ENCODE measurements around the gene STRN4. TPM values are rescaled to one million over a fixed set of nuclear protein-coding genes. Genes with fewer than 3 reads are reported as not detected.

The STRN4 gene, protein sequence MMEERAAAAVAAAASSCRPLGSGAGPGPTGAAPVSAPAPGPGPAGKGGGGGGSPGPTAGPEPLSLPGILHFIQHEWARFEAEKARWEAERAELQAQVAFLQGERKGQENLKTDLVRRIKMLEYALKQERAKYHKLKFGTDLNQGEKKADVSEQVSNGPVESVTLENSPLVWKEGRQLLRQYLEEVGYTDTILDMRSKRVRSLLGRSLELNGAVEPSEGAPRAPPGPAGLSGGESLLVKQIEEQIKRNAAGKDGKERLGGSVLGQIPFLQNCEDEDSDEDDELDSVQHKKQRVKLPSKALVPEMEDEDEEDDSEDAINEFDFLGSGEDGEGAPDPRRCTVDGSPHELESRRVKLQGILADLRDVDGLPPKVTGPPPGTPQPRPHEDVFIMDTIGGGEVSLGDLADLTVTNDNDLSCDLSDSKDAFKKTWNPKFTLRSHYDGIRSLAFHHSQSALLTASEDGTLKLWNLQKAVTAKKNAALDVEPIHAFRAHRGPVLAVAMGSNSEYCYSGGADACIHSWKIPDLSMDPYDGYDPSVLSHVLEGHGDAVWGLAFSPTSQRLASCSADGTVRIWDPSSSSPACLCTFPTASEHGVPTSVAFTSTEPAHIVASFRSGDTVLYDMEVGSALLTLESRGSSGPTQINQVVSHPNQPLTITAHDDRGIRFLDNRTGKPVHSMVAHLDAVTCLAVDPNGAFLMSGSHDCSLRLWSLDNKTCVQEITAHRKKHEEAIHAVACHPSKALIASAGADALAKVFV
- 48.1 and 59.3 TPM in 2 replicates for polyA plus RNA-seq (2011; rRNA removed)
- 41.8 and 59.4 TPM in 2 replicates for polyA minus RNA-seq (2011; rRNA and poly(A)+ RNA removed)

DNA sequence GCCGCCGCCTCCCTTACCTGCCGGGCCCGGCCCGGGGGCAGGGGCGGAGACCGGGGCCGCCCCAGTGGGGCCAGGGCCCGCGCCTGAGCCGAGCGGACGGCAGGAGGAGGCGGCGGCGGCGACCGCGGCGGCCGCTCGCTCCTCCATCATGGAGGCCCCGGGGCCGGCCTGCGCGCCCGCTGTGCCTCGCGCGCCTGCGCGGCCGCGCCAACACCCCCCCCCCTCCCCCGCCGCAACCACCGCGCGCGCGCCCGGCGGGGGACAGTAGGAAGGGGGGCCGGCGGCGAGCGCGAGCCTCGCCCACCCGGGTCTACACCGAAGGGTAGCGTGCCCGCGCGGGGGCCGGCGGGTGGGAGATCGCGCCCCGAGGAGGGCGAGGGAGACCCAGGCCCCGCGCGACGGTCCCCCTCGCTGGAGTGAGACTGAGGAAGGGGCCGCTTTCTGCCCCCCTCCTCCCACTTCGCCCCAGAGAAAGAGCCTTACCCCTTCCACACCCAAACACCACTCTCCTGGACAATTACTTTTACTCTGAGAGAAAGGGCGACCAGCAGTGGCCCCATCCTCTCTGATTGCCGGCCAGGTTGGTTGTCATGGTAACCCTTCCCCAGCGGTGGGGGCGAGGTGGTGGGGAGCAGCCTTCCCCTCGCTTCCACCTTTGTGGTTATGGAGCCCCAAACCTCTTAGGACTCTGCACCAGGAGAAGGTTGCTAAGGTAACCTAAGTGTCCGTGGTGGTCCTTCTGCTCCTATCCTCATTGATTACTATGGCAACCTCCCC is at the start of gene STRN4:
Gene STRN4, minus strand, starts transcription at position 170 of the 777 bp plus-strand sequence. Its CDS starts 20 bp downstream, at position 150.
- CTCF ChIA-PET = no interaction called here
- no peak for DNase-seq (ENCODE audit: low read depth, low spot score)

DNA sequence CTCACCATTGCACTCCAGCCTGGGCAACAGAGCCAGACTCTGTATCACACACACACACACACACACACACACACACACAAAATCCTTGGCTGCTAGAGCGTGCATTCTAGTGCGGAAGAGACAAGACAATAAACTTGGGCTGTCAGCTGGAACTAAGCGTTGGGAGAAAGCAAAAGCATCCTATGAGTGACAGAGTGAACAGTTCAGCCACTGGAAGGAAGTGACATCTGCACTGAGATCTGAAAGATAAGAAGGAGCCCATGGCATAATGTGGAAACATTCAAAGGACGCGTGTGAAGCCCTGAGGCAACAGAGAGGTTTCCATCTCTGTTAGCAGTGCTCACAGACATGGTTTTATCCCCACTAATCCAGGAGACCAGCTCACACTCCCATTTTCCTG is 45.7 kb upstream of the STRN4 start:
- Histone ChIP-seq H3K9me3 (ENCODE audit: control insufficient read depth, insufficient read depth, low read length) (no peaks in the 10 kb centered on the region; the same call in 1 of the 2 replicates), H3K27me3 (ENCODE audit: control insufficient read depth, insufficient read depth, low read length) (no peaks in the 10 kb centered on the region), H3K27ac (ENCODE audit: low read depth, low read length) (no peak overlapping the region), H3K4me3 (ENCODE audit: low read depth, low read length) (no peak overlapping the region)
- DNase-seq (ENCODE audit: low read depth, low spot score) = no peak
- ChIA-PET CTCF (interaction anchor here (2.6 kb wide), 1 partner anchor 49 kb away, joined by 6 read pairs; no protein-coding TSS in a partner anchor), POLR2A (no interaction called here)
- TF ChIP-seq, protein P1, sequence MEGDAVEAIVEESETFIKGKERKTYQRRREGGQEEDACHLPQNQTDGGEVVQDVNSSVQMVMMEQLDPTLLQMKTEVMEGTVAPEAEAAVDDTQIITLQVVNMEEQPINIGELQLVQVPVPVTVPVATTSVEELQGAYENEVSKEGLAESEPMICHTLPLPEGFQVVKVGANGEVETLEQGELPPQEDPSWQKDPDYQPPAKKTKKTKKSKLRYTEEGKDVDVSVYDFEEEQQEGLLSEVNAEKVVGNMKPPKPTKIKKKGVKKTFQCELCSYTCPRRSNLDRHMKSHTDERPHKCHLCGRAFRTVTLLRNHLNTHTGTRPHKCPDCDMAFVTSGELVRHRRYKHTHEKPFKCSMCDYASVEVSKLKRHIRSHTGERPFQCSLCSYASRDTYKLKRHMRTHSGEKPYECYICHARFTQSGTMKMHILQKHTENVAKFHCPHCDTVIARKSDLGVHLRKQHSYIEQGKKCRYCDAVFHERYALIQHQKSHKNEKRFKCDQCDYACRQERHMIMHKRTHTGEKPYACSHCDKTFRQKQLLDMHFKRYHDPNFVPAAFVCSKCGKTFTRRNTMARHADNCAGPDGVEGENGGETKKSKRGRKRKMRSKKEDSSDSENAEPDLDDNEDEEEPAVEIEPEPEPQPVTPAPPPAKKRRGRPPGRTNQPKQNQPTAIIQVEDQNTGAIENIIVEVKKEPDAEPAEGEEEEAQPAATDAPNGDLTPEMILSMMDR (IDR thresholded peaks at IDR 0.05; ENCODE audit: low read depth, low read length) = no peak

More for the DNA sequence above, at the start of gene STRN4:
- no peaks in the 10 kb centered on the region for H3K27me3 ChIP-seq (ENCODE audit: control insufficient read depth, insufficient read depth, low read length)
- TF ChIP-seq, protein P1 (IDR thresholded peaks at IDR 0.05; ENCODE audit: low read depth, low read length) = no peak
- no peaks in the 10 kb centered on the region for H3K9me3 ChIP-seq (ENCODE audit: control insufficient read depth, insufficient read depth, low read length)
- H3K27ac ChIP-seq (ENCODE audit: low read depth, low read length) = peak within 1 kb of the TSS; percentile 47
- H3K4me3 ChIP-seq (ENCODE audit: low read depth, low read length) = peak within 1 kb of the TSS; percentile 89
- POLR2A ChIA-PET = no interaction called here

DNA sequence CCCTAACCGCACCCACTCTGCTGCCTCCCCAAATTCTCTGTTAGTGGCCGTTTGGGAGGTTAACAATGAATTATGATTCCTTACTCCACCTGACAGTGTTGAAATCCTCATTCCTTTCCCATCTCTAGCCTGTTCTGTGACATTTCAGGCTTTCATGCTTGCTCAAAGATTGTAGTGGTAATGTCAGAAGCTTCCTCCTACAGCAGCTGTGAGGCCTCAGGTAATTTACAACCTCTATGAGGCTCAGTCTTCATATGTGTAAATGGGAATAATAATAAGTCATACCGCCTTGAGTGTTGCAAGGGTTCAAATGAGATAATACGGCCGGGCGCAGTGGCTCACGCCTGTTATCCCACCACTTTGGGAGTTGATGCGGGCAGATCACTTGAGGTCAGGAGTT is 43.1 kb upstream of the STRN4 start:
- Histone ChIP-seq H3K9me3 (ENCODE audit: control insufficient read depth, insufficient read depth, low read length) (no peaks in the 10 kb centered on the region; the same call in 1 of the 2 replicates), H3K4me3 (ENCODE audit: low read depth, low read length) (no peak overlapping the region), H3K27me3 (ENCODE audit: control insufficient read depth, insufficient read depth, low read length) (no peaks in the 10 kb centered on the region), H3K27ac (ENCODE audit: low read depth, low read length) (no peak overlapping the region)
- POLR2A ChIA-PET = interaction anchor here (0.7 to 2.3 kb wide), 6 partner anchors 29 to 179 kb away, joined by 4 to 52 read pairs (median 10); no protein-coding TSS in a partner anchor
- no peak for DNase-seq (ENCODE audit: low read depth, low spot score)
- CTCF ChIA-PET = interaction anchor here (0.7 kb wide), 1 partner anchor 52 kb away, joined by 4 read pairs; no protein-coding TSS in a partner anchor
- TF ChIP-seq, protein P1 (IDR thresholded peaks at IDR 0.05; ENCODE audit: low read depth, low read length) = no peak

DNA sequence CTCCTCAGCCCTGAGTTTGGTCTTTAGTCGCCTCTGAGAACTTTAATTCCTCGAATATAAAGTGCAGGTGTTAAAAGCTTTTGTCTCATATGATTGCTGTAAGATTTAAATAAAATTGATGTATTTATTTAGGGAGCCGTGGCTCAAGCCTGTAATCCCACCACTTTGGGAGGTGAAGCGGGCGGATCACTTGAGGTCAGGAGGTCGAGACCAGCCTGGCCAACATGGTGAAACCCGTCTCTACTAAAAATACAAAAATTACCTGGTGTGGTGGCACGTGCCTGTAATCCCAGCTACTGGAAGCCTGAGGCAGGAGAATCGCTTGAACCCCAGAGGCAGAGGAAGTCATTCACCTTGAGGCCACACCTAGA is 42.7 kb upstream of the STRN4 start:
- Histone ChIP-seq H3K9me3 (ENCODE audit: control insufficient read depth, insufficient read depth, low read length) (no peaks in the 10 kb centered on the region; the same call in 1 of the 2 replicates), H3K27ac (ENCODE audit: low read depth, low read length) (no peak overlapping the region), H3K27me3 (ENCODE audit: control insufficient read depth, insufficient read depth, low read length) (no peaks in the 10 kb centered on the region), H3K4me3 (ENCODE audit: low read depth, low read length) (no peak overlapping the region)
- CTCF ChIA-PET = interaction anchor here (0.7 kb wide), 1 partner anchor 52 kb away, joined by 4 read pairs; no protein-coding TSS in a partner anchor
- DNase-seq (ENCODE audit: low read depth, low spot score) = no peak
- TF ChIP-seq, protein P1 (IDR thresholded peaks at IDR 0.05; ENCODE audit: low read depth, low read length) = no peak
- POLR2A ChIA-PET = interaction anchor here (0.5 to 5.0 kb wide), 30 partner anchors 8 to 718 kb away, joined by 3 to 52 read pairs (median 4); partner anchors contain the start of genes AP2S1 and ZC3H4

Data from AG04450 (cell line).